Testis (tissue), 3 donors: ENCODE data around the gene GPT2. TPM values are rescaled to one million over a fixed set of nuclear protein-coding genes. Genes with fewer than 3 reads are reported as not detected.

Experiments
- DNase-seq: peaks from one replicate; pipeline ENCODE4 v3.0.0-alpha.2; 2019
- H3K27ac ChIP-seq, 2 donors: fragments of 200-600 bp; sonication (generic); one replicate each; pipeline ENCODE4 v1.5.1; 2019
- H3K27me3 ChIP-seq: fragments of 200-600 bp; sonication (generic); one replicate; pipeline ENCODE4 v1.5.1; 2019
- H3K36me3 ChIP-seq: fragments of 200-600 bp; sonication (generic); one replicate; pipeline ENCODE4 v1.5.1; 2017; ENCODE audit warnings: low read depth; ENCODE audit errors: missing control alignments
- H3K4me1 ChIP-seq: fragments of 200-600 bp; sonication (generic); one replicate; pipeline ENCODE4 v1.5.1; 2019
- H3K4me3 ChIP-seq, 2 donors: fragments of 200-600 bp; sonication (generic); one replicate each; pipeline ENCODE4 v1.5.1; 2017 to 2019
- H3K9me3 ChIP-seq: fragments of 200-600 bp; sonication (generic); one replicate; pipeline ENCODE4 v1.5.1; 2017
- CTCF ChIP-seq, 3 experiments: fragments of 450-650 bp in 2 of 3; fragments of 200-600 bp in 1 of 3; sonication (generic) in 1 of 3; IDR thresholded peaks; one replicate each; pipeline ENCODE4 v1.5.1; 2016 to 2019; ENCODE audit warnings: antibody characterized with exemption in 3 of 3, mild to moderate bottlenecking in 2 of 3, moderate library complexity in 1 of 3
- POLR2A ChIP-seq: fragments of 450-650 bp; IDR thresholded peaks from one replicate; pipeline ENCODE4 v1.6.1; 2017; ENCODE audit warnings: antibody characterized with exemption, mild to moderate bottlenecking, moderate library complexity
- WGBS, 2 donors: methylation state at CpG; one replicate each; pipeline ENCODE4 v1.1.5; 2018; 5-methylcytosine and 5-hydroxymethylcytosine counted together
- intact Hi-C: fragments of 100-400 bp; cut with DNase I; formaldehyde crosslinking; loops from one replicate; pipeline ENCODE4 v1.15.1; 2023; ENCODE audit warnings: low total_unique reads
- polyA plus RNA-seq: library from polyadenylated mRNA; stranded (reverse); fragments of 350-450 nt; fragmentation: Illumina TruSeq; extraction: RNeasy Lipid Tissue Mini Kit (QIAGEN cat#74804); gene quantifications from one replicate; pipeline ENCODE4 v1.2.3, GENCODE V29; 2014; ENCODE audit warnings: low read depth, low replicate concordance; ENCODE audit not compliant: insufficient read depth
- total RNA-seq, 2 donors: library from RNA; depleted of rRNA; stranded (reverse); fragments of >200 nt; gene quantifications; one replicate each; pipeline ENCODE4 v1.2.3, GENCODE V29; 2016

The GPT2 gene
- total and polyA plus RNA-seq, 3 donors from 2014 or later: 38.8 to 80.6 (median 46.6) TPM

- 62 to 84% methylated on average over 5 of the region's 5 CpGs for WGBS, 2 donors
- Histone ChIP-seq H3K9me3 (no peaks in the 10 kb centered on the region), H3K36me3 (no peaks in the 10 kb centered on the region), H3K27ac (no peak overlapping the region), H3K4me3 (no peak overlapping the region), H3K4me1 (peaks cover 36% of the 10 kb centered on the region), H3K27me3 (no peaks in the 10 kb centered on the region)
- TF ChIP-seq CTCF (IDR thresholded peaks at IDR 0.05) (no peak), POLR2A (no peak)
- no peak for DNase-seq
- intact Hi-C loops: no loop called here
Observed at GRCh38 chr16:46889942-46890300, 5.8 kb downstream of the GPT2 start.

GRCh38 chr16:46891910-46892309 is 7.7 kb downstream of the GPT2 start:
- H3K36me3 ChIP-seq: no peaks in the 10 kb centered on the region
- WGBS, 2 donors: 66 to 74% methylated on average over 1 of the region's 1 CpG
- DNase-seq: no peak
- TF ChIP-seq POLR2A: no peak
- no peak for TF ChIP-seq CTCF (IDR thresholded peaks at IDR 0.05)
- H3K4me1 ChIP-seq: peaks cover 37% of the 10 kb centered on the region
- no peak overlapping the region for H3K4me3 ChIP-seq
- H3K27ac ChIP-seq: no peak overlapping the region
- H3K9me3 ChIP-seq: no peaks in the 10 kb centered on the region
- no peaks in the 10 kb centered on the region for H3K27me3 ChIP-seq
- intact Hi-C loops: no loop called here

- Histone ChIP-seq H3K27ac (peak overlapping the region; percentile 25 to 35), H3K4me3 (no peak overlapping the region), H3K36me3 (no peaks in the 10 kb centered on the region), H3K4me1 (peaks cover 47% of the 10 kb centered on the region), H3K27me3 (no peaks in the 10 kb centered on the region), H3K9me3 (no peaks in the 10 kb centered on the region)
- WGBS, 2 donors: 22 to 64% methylated on average over 1 to 11 of the region's 11 CpGs
- intact Hi-C loops: no loop called here
- DNase-seq: peak; percentile 80
- no peak for TF ChIP-seq POLR2A
- no peak for TF ChIP-seq CTCF (IDR thresholded peaks at IDR 0.05)
Observed at GRCh38 chr16:46894036-46894672, 10.0 kb downstream of the GPT2 start.

- DNase-seq: no peak
- Histone ChIP-seq H3K4me1 (peaks cover 51% of the 10 kb centered on the region), H3K4me3 (no peak overlapping the region), H3K9me3 (no peaks in the 10 kb centered on the region), H3K27ac (peak overlapping the region; percentile 7 to 58), H3K27me3 (no peaks in the 10 kb centered on the region), H3K36me3 (no peaks in the 10 kb centered on the region)
- TF ChIP-seq CTCF (IDR thresholded peaks at IDR 0.05) (no peak), POLR2A (no peak)
- intact Hi-C loops: no loop called here
- 48 to 61% methylated on average over 9 of the region's 9 CpGs for WGBS, 2 donors
Observed at GRCh38 chr16:46895399-46896313, 11.5 kb downstream of the GPT2 start.
